Measurements from ENCODE around the gene AMZ1.

GRCh38 chr7:2729893-2730716, 42.1 kb downstream of the AMZ1 start:
- no peak for TF ChIP-seq GATA2 (IDR thresholded peaks at IDR 0.05; ENCODE audit: low read depth, low read length)
- TF ChIP-seq GATA3 (IDR thresholded peaks at IDR 0.05; ENCODE audit: low read depth, low read length): no peak

All from SH-SY5Y (cell line).